GM06990 (cell line): Measurements from ENCODE around the gene RFX3.

Experiments
- DNase-seq: peaks from one replicate; pipeline ENCODE4 v3.0.0-alpha.2; 2011; ENCODE audit not compliant: insufficient read length; ENCODE audit errors: extremely low read depth
- H3K27me3 ChIP-seq: replicated peaks from 2 replicates; pipeline ENCODE4 v1.6.0; 2011; ENCODE audit warnings: low read length; ENCODE audit not compliant: control insufficient read depth, insufficient read depth
- H3K36me3 ChIP-seq: 2 replicates; pipeline ENCODE4 v1.5.1; 2011; ENCODE audit warnings: low read length; ENCODE audit not compliant: control insufficient read depth, insufficient read depth
- H3K4me3 ChIP-seq: replicated peaks from 2 replicates; pipeline ENCODE4 v1.5.1; 2011; ENCODE audit warnings: low read depth, mild to moderate bottlenecking, control low read depth, low read length
- TF ChIP-seq, protein P1 (sequence below): IDR thresholded peaks from 2 replicates; pipeline ENCODE4 v1.5.1; 2011; ENCODE audit warnings: low read length, control low read depth, mild to moderate bottlenecking, inconsistent platforms; ENCODE audit not compliant: insufficient read depth, poor library complexity, severe bottlenecking

Gene RFX3

GRCh38 chr9:3360245-3360644, 165.6 kb downstream of the RFX3 start:
- Histone ChIP-seq H3K27me3 (no peaks in the 10 kb centered on the region), H3K4me3 (no peak overlapping the region), H3K36me3 (no peaks in the 10 kb centered on the region; the same call in 1 of the 2 replicates)
- DNase-seq = no peak
- TF ChIP-seq, protein P1, sequence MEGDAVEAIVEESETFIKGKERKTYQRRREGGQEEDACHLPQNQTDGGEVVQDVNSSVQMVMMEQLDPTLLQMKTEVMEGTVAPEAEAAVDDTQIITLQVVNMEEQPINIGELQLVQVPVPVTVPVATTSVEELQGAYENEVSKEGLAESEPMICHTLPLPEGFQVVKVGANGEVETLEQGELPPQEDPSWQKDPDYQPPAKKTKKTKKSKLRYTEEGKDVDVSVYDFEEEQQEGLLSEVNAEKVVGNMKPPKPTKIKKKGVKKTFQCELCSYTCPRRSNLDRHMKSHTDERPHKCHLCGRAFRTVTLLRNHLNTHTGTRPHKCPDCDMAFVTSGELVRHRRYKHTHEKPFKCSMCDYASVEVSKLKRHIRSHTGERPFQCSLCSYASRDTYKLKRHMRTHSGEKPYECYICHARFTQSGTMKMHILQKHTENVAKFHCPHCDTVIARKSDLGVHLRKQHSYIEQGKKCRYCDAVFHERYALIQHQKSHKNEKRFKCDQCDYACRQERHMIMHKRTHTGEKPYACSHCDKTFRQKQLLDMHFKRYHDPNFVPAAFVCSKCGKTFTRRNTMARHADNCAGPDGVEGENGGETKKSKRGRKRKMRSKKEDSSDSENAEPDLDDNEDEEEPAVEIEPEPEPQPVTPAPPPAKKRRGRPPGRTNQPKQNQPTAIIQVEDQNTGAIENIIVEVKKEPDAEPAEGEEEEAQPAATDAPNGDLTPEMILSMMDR = no peak

DNA sequence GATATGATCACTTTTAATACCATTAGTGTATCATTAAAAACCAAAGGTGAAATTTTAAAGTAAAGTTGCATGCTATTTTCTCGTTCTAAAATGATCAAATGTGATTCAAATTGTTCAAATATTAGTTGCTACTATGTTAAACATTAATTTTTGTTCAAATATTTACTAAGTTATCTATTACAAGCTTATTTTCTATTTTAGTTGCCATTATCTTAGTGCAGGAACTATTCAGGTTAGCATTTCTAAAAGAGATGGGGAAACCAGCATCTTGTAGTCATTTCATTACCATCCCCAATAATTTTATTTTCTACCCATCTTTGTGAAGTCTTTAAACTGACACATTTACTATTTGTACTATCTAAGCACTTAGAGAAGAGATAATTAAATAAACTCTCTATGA, 166.0 kb downstream of the RFX3 start:
- no peaks in the 10 kb centered on the region; the same call in 1 of the 2 replicates for H3K36me3 ChIP-seq
- TF ChIP-seq, protein P1 = no peak
- no peak for DNase-seq
- no peaks in the 10 kb centered on the region for H3K27me3 ChIP-seq
- H3K4me3 ChIP-seq = no peak overlapping the region

GRCh38 chr9:3359048-3359692, 166.6 kb downstream of the RFX3 start:
- TF ChIP-seq, protein P1 = no peak
- Histone ChIP-seq H3K27me3 (no peaks in the 10 kb centered on the region), H3K36me3 (no peaks in the 10 kb centered on the region; the same call in 1 of the 2 replicates), H3K4me3 (no peak overlapping the region)
- no peak for DNase-seq

GRCh38 chr9:3348169-3348568, 177.6 kb downstream of the RFX3 start:
- TF ChIP-seq, protein P1 = no peak
- Histone ChIP-seq H3K27me3 (no peaks in the 10 kb centered on the region), H3K4me3 (no peak overlapping the region), H3K36me3 (no peaks in the 10 kb centered on the region)
- DNase-seq = no peak

DNA sequence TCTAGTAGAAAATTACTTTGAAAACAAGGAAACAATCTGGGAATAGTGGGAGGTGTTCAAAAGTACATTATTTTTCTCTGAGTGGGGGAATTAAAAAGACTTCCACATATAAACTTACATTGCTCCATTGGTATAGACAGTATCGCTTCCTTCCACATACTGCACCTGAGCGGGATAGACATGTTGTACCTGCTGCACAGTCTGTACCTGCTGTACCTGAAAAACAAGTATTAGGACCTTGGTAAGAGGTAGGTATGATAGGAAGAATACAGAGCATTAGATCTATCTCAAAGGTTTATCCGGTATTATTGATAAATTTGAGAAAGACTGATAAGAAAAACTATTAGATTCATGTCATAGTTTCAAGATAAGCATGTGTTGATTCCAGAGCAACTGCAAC, 179.3 kb downstream of the RFX3 start:
- H3K36me3 ChIP-seq = no peaks in the 10 kb centered on the region
- H3K4me3 ChIP-seq = no peak overlapping the region
- TF ChIP-seq, protein P1 = no peak
- DNase-seq = no peak
- H3K27me3 ChIP-seq = no peaks in the 10 kb centered on the region

GRCh38 chr9:3343671-3344070, 182.1 kb downstream of the RFX3 start:
- no peaks in the 10 kb centered on the region for H3K36me3 ChIP-seq
- DNase-seq = no peak
- TF ChIP-seq, protein P1 = no peak
- H3K27me3 ChIP-seq = no peaks in the 10 kb centered on the region
- no peak overlapping the region for H3K4me3 ChIP-seq
